GM19099 (cell line): Measurements from ENCODE around the gene OR9A4.

Experiments used
- POLR2A ChIP-seq: IDR thresholded peaks from 3 replicates; pipeline ENCODE4 v1.6.1; 2011; ENCODE audit warnings: low read depth; ENCODE audit not compliant: insufficient read length; ENCODE audit errors: extremely low read depth

OR9A4 gene, protein sequence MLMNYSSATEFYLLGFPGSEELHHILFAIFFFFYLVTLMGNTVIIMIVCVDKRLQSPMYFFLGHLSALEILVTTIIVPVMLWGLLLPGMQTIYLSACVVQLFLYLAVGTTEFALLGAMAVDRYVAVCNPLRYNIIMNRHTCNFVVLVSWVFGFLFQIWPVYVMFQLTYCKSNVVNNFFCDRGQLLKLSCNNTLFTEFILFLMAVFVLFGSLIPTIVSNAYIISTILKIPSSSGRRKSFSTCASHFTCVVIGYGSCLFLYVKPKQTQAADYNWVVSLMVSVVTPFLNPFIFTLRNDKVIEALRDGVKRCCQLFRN

DNA sequence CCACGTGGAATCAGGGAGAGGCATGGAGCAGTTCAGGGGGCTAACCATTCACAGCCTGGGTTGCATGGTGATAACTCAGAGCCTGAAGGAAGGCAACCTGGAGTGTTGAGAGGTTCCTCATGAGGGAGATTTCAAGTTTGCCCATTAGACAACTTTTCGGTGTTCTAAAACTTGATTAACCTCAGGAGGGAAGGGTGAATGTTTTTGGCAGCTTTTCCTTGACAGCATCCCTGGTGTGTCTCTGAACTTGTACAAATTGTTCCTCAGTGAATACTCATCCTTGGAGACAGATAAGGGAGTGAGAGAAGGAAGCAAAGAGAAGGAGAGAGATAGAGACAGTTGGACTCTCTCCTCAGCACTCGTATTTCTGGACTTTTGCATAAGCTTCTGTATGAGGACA, at the start of gene OR9A4:
TSS of gene OR9A4 (plus strand) at position 301 of the 400 bp plus-strand sequence. CDS start 2,477 bp downstream, outside the sequence.
- TF ChIP-seq POLR2A: no peak

DNA sequence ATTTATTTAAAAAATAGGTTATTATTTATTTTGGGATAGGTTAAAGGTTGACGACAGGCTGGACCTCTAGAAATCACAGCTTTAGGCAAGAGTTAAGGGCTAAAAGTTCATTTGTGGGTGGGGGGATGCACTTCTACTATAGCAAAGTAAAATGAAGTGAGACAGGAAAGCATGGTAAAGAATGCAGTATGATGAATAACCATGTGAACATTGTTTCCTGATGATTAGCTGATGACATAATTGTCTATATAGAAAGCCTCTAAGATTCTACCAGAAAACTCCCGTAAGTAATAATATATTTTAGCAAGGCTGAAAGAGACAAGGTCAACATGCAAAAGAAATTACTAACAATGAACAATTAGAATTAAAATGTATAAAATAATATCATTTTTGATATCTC, 49.2 kb upstream of the OR9A4 start:
- TF ChIP-seq POLR2A: no peak

DNA sequence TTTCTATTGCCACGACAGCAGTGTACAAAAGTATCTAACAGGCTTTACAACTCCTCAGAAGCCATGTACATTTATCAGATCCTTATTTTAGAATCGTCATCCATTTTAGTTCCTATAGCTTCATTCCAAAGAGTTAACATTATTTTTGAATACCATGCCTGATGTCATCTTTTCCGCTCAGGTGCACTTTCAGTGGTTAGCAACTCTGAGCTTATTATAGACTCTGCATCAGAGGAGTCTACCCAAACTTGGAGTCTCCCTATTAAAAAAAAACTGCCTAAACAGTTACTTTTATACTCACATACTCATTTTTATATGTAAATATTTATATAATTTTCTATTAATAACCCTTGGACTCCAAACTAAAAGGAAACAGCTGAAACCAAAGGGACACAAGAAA, 43.3 kb upstream of the OR9A4 start:
- TF ChIP-seq POLR2A: no peak

DNA sequence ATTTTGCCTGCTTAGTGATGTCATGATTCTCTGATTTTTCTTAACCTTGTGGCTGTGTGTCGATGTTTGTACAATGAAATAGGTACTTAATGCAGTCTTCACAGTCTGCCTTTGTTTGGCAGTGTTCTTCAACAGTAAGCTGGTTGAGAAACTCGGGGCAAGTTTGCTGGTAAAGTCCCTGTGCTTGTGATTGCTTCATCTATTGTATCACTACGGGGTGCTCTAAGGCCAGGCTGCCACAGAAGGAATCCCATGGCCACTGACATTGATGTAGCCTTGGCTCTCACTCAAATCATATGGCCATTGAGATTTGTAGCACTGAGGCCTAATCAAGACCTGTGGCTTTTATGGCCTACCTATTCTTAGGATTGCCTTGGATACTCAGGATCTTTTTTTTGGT, 41.4 kb upstream of the OR9A4 start:
- no peak for TF ChIP-seq POLR2A

DNA sequence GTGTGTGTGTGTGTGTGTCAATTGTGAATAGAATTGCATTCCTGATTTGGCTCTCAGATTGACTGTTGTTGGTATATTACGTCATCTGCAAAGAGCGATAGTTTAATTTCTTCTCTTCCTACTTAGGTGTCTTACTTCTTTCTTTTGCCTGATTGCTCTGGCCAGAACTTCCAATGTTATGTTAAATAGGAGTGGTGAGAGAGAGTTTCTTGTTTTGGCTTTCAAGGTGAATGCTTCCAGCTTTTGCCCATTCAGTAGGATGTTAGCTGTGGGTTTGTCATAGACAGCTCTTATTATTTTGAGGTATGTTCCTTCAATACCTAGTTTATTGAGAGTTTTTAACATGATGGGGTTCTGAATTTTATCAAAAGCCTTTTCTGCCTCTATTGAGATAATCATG, 40.7 kb upstream of the OR9A4 start:
- no peak for TF ChIP-seq POLR2A

DNA sequence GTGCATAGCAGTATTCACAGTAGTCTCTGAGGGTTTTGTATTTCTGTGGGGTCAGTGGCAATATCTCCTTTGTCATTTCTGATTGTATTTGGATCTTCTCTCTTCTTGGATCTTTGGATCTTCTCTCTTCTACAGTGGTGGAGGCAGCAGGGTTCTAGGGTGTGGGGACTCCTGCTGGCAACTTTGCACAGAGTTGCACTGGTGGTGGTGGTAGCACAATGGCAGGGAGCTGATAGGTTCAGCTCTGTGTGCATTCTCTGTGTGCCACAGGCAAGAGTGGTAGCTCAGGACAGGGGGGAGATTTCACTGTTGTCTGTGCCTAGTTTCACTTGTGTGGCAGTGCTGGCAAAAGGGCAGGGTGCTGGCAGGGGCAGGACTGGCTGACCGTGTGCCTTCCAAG, 39.8 kb upstream of the OR9A4 start:
- TF ChIP-seq POLR2A: no peak

DNA sequence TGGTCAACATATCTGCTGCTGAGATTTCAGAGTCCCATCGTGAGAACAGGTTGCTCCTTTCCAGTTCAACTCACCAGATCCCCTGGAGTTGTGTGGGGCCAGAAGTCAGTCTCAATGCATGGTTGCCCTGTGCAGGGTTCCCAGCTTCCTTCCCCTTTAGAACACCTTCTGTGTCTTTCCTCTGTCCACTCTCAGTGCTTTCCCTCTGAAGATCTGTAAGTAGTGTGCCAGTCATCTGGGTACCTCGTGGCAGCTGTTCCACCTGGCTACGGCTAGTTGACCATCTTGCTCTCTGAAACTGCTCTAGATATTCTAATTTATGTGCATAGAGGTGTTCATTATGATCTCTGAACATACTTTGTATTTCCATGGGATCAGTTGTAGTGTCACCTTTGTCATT, 38.8 kb upstream of the OR9A4 start:
- no peak for TF ChIP-seq POLR2A

DNA sequence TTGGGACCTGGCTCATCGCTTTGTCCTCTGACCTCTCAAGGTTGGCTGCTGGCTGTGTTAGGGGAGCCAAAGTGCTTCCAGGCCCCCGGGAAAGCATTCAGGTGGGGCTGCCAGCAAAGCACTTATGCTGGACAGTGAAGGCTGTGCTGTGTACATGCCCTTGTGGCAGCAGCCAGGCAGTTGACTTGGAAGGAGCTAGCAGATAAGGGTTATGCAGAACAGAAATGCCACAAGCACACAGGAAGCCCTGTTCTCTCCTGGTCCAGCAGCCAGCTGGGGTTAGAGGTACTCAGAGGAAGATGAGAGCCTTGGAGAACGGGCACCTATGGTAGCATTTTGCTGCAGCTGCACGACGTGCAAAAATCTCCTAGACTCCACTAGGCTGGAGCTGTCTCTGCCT, 35.2 kb upstream of the OR9A4 start:
- no peak for TF ChIP-seq POLR2A

DNA sequence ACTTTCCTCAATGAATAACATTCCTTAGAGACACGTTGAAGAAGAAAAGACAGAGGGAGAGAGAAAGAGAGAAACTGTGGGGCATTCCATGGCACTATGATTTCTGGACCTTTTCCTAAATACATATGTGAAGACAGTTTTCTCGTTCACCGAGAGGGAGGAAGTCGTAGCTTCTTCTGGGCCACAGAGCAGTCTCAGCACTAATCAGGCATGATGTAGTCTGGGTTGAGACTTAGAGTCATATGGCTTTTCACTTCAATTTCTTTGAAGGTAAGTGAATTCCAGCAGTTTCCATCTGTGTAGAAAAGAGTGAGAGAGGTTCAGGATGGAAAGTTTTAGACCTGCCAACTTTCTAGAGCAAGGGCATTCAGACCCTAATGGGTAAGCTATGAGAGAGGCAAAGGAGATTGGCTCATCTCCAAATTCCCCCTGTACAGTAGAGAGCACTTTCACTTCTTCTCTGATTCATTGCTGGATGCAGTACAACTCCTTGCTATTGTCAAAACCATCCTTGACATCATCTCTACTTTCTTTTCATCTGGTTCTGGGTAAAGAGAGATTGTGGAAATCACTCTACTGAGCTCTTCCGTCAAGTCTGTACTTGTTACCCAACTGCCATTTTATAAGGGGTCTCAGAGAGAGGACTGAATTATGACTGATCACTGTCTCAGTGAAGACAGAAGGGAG, 31.5 kb upstream of the OR9A4 start:
- no peak for TF ChIP-seq POLR2A

DNA sequence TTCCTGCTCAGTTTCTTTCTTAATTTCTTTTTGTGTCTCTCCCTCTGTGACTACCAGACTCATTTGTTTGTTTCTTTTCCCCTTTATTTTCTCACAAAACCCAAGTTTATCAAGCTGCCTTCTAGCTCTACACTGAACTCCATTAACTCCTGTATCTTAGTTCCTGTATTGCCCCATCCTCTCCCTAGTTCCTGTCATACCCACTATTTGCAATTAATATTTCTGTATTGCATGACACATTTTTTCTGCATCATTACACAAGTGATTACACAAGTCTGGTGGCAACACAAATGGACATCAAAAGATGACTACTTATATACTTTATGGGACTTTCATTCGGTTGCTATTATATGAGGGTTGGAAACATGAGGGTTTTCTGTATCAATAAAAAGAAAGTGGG, 26.9 kb upstream of the OR9A4 start:
- TF ChIP-seq POLR2A: no peak

DNA sequence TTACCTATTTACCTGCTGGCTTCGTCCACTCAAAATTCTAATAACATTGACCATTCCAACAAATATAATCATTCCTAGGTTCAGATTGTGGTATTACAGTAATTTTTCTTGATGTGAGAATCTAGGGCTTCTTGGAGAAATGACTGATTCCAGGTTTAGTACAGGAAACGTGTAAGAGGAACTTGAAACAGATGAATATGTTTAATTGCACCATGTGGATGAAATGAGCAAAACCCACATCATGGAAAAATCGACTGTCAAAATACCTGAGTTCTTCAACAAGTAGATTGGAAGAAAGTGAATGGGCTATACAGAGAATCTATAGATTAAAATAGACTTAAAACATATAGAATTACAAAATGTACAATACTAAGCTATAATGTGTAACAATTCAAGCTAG, 24.9 kb upstream of the OR9A4 start:
- TF ChIP-seq POLR2A: no peak

DNA sequence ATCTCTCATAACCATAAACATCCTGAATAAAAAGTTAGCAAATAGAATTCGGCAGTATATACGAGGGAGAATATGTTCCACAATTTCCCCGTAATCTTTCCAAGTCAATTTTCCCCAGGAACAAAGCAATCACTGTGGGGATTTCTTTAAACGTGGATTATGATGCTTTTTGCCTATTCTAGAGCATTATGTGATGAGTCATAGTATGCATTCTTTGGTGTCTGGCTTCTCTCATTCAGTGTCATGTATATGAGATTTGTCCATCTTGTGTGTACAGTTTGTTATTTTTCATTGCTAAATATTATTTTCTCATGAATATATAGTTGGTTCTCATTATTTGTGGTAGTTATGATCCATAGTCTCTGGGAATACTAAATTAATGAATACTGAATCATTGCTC, 9.9 kb upstream of the OR9A4 start:
- no peak for TF ChIP-seq POLR2A

DNA sequence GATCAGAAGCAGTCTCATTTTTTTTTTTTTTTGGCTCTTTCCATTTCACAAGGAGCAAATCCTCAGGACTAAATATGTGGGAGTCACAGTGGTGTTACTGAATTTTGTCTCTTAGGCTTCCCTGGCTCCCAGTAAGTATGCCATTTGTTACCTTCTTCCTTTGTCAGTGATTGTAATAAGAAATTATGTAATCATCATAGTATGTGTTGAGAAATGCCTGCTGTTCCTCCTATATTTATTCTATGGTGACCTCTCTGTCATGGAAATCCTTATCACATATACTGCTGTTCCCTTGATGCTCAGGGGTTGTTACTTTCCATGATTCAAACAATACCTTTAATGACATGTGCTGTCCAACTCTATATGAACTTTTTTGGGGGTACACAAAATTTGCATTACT, 4.8 kb upstream of the OR9A4 start:
- TF ChIP-seq POLR2A: no peak

DNA sequence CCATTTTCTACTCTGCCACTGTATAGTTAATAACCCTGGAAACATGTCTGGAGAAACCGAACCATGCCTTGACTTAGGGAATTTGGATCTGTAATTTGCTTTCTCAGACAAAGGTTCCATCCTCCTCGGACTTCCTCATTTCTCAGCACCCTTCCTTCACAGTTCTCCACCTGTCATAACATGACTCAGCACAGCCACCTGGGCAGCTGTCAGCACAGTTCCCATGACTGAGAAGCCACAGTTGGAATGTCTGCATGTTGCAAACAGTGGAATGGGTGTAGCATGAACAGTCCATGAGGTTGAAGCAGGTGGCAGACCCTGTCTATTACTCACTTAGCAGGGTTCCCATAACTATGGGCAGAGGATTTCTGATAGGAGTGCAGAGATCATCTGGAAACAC, 634 bp upstream of the OR9A4 start:
- no peak for TF ChIP-seq POLR2A

DNA sequence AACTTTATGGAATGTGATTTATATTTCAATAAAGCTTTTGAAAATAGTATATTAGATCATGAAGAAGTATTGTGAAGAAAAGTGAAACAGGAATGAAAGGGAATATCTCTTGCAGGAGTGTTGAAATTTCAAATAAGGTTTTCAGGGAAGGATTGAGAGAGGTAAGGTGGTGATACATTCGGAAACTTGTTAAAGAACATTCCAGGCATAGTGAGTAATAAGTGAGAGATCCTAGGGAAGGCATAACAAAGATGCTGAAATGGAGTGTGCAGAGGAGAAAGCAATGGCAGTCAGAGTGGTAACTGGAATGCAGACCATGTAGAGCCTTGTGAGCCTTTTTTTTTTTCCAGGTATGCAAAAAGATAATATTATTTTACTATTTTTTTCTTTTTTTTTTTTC, 4.1 kb downstream of the OR9A4 start:
- TF ChIP-seq POLR2A: no peak

DNA sequence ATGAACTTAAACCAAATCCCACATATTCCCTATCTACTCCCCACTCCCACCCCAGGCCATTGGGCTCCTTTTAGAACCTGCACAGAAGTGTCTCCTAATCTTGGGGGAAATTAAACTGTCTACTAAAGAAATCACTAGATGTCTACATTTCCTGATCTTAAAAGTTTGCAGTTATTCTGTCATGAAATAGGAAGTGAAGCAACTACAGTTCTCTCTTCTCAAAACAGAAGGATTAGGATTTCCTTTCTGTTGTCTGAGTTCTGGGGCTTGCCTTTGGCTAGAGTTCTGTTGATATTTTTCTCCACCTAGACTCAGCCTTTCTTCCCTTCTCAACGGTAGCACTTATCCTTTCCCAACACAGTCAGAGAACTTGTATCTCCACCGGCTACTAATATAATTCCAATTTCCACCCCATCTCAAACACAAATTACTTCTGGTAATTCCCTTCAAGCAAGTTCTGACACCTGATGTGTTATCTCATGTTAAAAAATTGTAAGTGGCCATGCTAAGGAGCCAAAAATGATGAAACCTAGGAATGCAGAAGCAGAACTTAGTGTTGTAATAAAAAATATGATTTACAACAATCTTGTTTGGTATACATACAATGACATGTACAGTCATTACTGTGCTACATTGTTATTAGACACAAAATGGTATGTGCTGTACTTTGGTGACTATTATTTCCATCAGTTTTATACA, 12.1 kb downstream of the OR9A4 start:
- no peak for TF ChIP-seq POLR2A

DNA sequence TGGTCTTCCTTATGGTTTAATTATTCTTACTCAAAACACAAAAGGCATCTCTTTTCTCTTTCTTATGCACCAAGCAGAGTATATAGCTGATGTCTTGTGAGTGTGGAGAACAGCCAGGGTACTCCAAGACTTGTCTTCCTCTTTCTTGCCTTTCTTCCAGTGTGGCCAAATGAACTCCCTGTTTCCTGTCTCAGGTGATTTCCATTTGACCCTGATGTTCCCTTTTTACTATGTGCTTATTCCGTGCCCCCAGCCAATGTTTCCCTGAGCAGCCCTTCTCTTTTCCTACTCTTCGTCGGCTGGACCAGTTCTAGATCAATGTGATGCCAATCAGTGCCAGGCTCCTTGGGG, 12.6 kb downstream of the OR9A4 start:
- TF ChIP-seq POLR2A: no peak

DNA sequence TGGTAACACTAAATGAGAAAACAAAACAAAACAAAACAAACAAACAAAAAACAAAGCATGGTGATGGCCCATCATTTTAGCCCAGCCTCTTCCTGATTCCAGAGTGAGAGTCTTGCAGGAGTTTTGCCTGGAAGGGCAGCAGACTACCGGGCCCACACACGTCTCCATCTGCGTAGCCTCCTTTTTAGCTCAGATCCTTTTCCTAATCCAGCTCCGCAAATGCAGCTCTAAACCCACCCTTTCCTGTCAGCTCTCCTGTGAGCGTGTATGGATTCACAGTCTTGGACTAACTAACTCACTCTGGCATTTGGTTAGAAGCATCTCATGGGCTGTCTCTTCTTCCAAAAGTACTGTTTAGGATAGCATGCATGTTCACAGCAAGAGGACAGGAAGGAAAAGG, 14.0 kb downstream of the OR9A4 start:
- TF ChIP-seq POLR2A: no peak
